K562 (cell line): Measurements from ENCODE around the gene VPS35. TPM values are rescaled to one million over a fixed set of nuclear protein-coding genes. Genes with fewer than 3 reads are reported as not detected.

Experiments used
- ATF1 ChIP-seq, 2 experiments: fragments of 450-650 bp in 1 of 2; IDR thresholded peaks; 2 replicates each; pipeline ENCODE4 v1.6.1; 2016; ENCODE audit warnings: missing compliant biosample characterization in 1 of 2, missing genetic modification characterization in 1 of 2
- NFRKB ChIP-seq: fragments of 450-650 bp; IDR thresholded peaks from 2 replicates; pipeline ENCODE4 v1.6.1; 2016; ENCODE audit warnings: low read depth
- ZEB2 ChIP-seq: fragments of 450-650 bp; IDR thresholded peaks from 2 replicates; pipeline ENCODE4 v1.6.1; 2016
- polyA plus RNA-seq, 8 experiments: library from polyadenylated mRNA; depleted of rRNA in 4 of 8; stranded (reverse) in 5 of 8; unstranded in 3 of 8; fragments of >200 nt; fragmentation: Nextera tagmentation in 2 of 8; fragmentation: Illumina TruSeq in 1 of 8; extraction: Ambion mirVana in 2 of 8; extraction: Trizol in 1 of 8; gene quantifications; 2 replicates each; pipeline versions ENCODE4 v1.2.1 to v1.2.3, GENCODE V29; 2011 to 2014; ENCODE audit warnings: inconsistent platforms in 1 of 8, missing spikeins in 1 of 8
- total RNA-seq, 7 experiments: library from RNA; depleted of rRNA in 6 of 7; stranded (reverse); fragments of >200 nt in 6 of 7; fragmentation: Illumina TruSeq in 2 of 7; extraction: Trizol in 2 of 7; gene quantifications; 2 replicates each; pipeline versions ENCODE4 v1.2.1 to v1.2.3, GENCODE V29; 2011 to 2021; ENCODE audit warnings: low replicate concordance in 1 of 7
- TF ChIP-seq, protein P1 (sequence below): fragments of 450-650 bp; IDR thresholded peaks from 2 replicates; pipeline ENCODE4 v1.6.1; 2016; ENCODE audit warnings: borderline replicate concordance
- TF ChIP-seq, protein P2 (sequence below), 2 experiments: fragments of 450-650 bp; formaldehyde crosslinking in 1 of 2; IDR thresholded peaks; 2 replicates each; pipeline versions ENCODE4 v1.4.0 to v1.6.1; 2014 to 2020; ENCODE audit warnings: mild to moderate bottlenecking in 2 of 2, borderline replicate concordance in 1 of 2, low read depth in 1 of 2

The VPS35 gene
- total and polyA plus RNA-seq, 9 of the 15 experiments (the other 6 are each of a cell fraction or from before 2014, with no cell fraction given): 32.7 to 131 (median 66.2) TPM

DNA sequence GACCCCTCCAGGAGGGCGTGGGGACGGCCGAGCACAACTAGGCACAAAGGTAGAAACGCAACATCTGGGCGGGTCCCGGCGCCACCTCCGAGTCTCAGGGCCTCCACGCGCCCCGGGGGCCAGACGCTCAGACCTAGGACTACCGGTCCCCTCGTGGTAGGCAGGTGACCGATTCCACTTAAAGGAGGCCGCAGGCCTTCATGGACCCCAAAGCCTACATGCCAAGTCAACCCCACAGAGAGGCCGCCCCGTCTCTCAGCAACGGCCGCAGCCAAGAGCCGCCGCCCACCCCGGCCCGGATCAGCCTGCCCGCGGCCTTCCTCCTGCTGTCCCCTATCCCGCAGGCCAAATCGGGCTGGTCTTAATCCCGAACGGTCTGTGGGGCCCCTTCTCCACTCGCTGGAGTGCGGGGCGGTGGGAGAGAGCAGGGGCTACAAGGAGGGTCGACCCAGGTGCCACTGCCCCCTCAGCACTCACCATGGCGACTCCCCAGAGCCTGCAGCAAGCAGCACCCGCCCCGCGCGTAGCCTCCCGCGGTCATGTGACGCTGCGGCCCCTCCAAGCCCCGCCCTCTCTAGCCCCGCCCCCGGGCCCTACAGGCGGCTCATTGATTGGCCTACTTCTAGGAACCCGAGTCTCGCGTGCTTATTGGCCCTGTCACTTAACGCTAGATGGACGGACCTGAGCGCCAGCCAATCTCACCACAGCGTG, at the start of gene VPS35 (continued):
- TF ChIP-seq, protein P1, sequence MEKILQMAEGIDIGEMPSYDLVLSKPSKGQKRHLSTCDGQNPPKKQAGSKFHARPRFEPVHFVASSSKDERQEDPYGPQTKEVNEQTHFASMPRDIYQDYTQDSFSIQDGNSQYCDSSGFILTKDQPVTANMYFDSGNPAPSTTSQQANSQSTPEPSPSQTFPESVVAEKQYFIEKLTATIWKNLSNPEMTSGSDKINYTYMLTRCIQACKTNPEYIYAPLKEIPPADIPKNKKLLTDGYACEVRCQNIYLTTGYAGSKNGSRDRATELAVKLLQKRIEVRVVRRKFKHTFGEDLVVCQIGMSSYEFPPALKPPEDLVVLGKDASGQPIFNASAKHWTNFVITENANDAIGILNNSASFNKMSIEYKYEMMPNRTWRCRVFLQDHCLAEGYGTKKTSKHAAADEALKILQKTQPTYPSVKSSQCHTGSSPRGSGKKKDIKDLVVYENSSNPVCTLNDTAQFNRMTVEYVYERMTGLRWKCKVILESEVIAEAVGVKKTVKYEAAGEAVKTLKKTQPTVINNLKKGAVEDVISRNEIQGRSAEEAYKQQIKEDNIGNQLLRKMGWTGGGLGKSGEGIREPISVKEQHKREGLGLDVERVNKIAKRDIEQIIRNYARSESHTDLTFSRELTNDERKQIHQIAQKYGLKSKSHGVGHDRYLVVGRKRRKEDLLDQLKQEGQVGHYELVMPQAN: peak; percentile 94
- TF ChIP-seq ATF1 (CRISPR knock-in tag; IDR thresholded peaks at IDR 0.05) (no peak), ATF1 (tag; IDR thresholded peaks at IDR 0.05) (peak; percentile 59; the same call in 1 of the 2 replicates), NFRKB (peak; percentile 52; the same call in 1 of the 2 replicates), ZEB2 (peak; percentile 80; the same call in 1 of the 2 replicates)
- TF ChIP-seq, protein P2, sequence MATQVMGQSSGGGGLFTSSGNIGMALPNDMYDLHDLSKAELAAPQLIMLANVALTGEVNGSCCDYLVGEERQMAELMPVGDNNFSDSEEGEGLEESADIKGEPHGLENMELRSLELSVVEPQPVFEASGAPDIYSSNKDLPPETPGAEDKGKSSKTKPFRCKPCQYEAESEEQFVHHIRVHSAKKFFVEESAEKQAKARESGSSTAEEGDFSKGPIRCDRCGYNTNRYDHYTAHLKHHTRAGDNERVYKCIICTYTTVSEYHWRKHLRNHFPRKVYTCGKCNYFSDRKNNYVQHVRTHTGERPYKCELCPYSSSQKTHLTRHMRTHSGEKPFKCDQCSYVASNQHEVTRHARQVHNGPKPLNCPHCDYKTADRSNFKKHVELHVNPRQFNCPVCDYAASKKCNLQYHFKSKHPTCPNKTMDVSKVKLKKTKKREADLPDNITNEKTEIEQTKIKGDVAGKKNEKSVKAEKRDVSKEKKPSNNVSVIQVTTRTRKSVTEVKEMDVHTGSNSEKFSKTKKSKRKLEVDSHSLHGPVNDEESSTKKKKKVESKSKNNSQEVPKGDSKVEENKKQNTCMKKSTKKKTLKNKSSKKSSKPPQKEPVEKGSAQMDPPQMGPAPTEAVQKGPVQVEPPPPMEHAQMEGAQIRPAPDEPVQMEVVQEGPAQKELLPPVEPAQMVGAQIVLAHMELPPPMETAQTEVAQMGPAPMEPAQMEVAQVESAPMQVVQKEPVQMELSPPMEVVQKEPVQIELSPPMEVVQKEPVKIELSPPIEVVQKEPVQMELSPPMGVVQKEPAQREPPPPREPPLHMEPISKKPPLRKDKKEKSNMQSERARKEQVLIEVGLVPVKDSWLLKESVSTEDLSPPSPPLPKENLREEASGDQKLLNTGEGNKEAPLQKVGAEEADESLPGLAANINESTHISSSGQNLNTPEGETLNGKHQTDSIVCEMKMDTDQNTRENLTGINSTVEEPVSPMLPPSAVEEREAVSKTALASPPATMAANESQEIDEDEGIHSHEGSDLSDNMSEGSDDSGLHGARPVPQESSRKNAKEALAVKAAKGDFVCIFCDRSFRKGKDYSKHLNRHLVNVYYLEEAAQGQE (IDR thresholded peaks at IDR 0.05; ENCODE audit: borderline replicate concordance): peak; percentile 61
- TF ChIP-seq, protein P2 (CRISPR knock-in tag; IDR thresholded peaks at IDR 0.05; ENCODE audit: low read depth): no peak; the same call in 1 of the 2 replicates
